Measurements from ENCODE around the gene CCDC73. TPM values are rescaled to one million over a fixed set of nuclear protein-coding genes. Genes with fewer than 3 reads are reported as not detected.

Gene CCDC73
- total and polyA plus RNA-seq, 10 of the 15 experiments (the other 5 are each of a cell fraction or from before 2014, with no cell fraction given), result 0.05 to 0.57 (median 0.14) TPM

GRCh38 chr11:32821917-32822560 is 27.6 kb upstream of the CCDC73 start (continued):
- TF ChIP-seq, protein P1, sequence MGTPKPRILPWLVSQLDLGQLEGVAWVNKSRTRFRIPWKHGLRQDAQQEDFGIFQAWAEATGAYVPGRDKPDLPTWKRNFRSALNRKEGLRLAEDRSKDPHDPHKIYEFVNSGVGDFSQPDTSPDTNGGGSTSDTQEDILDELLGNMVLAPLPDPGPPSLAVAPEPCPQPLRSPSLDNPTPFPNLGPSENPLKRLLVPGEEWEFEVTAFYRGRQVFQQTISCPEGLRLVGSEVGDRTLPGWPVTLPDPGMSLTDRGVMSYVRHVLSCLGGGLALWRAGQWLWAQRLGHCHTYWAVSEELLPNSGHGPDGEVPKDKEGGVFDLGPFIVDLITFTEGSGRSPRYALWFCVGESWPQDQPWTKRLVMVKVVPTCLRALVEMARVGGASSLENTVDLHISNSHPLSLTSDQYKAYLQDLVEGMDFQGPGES (IDR thresholded peaks at IDR 0.05), result no peak
- no peak for TF ChIP-seq RFX5 (IDR thresholded peaks at IDR 0.05; ENCODE audit: low read depth, low read length)
- TF ChIP-seq RAD21 (IDR thresholded peaks at IDR 0.05; ENCODE audit: insufficient read depth, low read depth, low read length), result no peak
- no peak for TF ChIP-seq HCFC1 (IDR thresholded peaks at IDR 0.05; ENCODE audit: low read length)
- TF ChIP-seq, protein P2, sequence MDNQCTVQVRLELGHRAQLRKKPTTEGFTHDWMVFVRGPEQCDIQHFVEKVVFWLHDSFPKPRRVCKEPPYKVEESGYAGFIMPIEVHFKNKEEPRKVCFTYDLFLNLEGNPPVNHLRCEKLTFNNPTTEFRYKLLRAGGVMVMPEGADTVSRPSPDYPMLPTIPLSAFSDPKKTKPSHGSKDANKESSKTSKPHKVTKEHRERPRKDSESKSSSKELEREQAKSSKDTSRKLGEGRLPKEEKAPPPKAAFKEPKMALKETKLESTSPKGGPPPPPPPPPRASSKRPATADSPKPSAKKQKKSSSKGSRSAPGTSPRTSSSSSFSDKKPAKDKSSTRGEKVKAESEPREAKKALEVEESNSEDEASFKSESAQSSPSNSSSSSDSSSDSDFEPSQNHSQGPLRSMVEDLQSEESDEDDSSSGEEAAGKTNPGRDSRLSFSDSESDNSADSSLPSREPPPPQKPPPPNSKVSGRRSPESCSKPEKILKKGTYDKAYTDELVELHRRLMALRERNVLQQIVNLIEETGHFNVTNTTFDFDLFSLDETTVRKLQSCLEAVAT (IDR thresholded peaks at IDR 0.05), result no peak
- no peak for TF ChIP-seq POLR2A (IDR thresholded peaks at IDR 0.05; ENCODE audit: low read depth, low read length)
- TF ChIP-seq, protein P3, sequence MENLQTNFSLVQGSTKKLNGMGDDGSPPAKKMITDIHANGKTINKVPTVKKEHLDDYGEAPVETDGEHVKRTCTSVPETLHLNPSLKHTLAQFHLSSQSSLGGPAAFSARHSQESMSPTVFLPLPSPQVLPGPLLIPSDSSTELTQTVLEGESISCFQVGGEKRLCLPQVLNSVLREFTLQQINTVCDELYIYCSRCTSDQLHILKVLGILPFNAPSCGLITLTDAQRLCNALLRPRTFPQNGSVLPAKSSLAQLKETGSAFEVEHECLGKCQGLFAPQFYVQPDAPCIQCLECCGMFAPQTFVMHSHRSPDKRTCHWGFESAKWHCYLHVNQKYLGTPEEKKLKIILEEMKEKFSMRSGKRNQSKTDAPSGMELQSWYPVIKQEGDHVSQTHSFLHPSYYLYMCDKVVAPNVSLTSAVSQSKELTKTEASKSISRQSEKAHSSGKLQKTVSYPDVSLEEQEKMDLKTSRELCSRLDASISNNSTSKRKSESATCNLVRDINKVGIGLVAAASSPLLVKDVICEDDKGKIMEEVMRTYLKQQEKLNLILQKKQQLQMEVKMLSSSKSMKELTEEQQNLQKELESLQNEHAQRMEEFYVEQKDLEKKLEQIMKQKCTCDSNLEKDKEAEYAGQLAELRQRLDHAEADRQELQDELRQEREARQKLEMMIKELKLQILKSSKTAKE (IDR thresholded peaks at IDR 0.05; ENCODE audit: low read depth, poor library complexity, severe bottlenecking), result peak; percentile 18
- TF ChIP-seq MYC (IDR thresholded peaks at IDR 0.05; ENCODE audit: insufficient read depth, insufficient read length, insufficient replicate concordance, low read length, severe bottlenecking), result no peak
- no peak for TF ChIP-seq ESRRA (IDR thresholded peaks at IDR 0.05; ENCODE audit: low read length)
- TF ChIP-seq POU2F2 (IDR thresholded peaks at IDR 0.05; ENCODE audit: borderline replicate concordance, low read depth, low read length), result no peak
- peak; percentile 95 for TF ChIP-seq ATF7 (IDR thresholded peaks at IDR 0.05; ENCODE audit: low read depth)
- peak; percentile 81 for TF ChIP-seq IKZF1 (conservative IDR thresholded peaks at IDR 0.05)
- TF ChIP-seq E4F1 (IDR thresholded peaks at IDR 0.05; ENCODE audit: borderline replicate concordance, partially characterized antibody), result no peak
- no peak for TF ChIP-seq NFYB (IDR thresholded peaks at IDR 0.05; ENCODE audit: insufficient read depth, low read depth, low read length)
- no peak for TF ChIP-seq TBL1XR1 (IDR thresholded peaks at IDR 0.05; ENCODE audit: low read depth, low read length)
- no peak for TF ChIP-seq CUX1 (IDR thresholded peaks at IDR 0.05; ENCODE audit: insufficient replicate concordance, low read depth, low read length)

Data from GM12878 (cell line).